Measurements from ENCODE around the gene CT55. TPM values are rescaled to one million over a fixed set of nuclear protein-coding genes. Genes with fewer than 3 reads are reported as not detected.
"Not testable (repeated sequence)": the region's sequence is repeated elsewhere in the genome, so short reads cannot be mapped to it uniquely, and the experiment has no call there.

Gene CT55
- total and polyA plus RNA-seq, 4 donors: not detected

DNA sequence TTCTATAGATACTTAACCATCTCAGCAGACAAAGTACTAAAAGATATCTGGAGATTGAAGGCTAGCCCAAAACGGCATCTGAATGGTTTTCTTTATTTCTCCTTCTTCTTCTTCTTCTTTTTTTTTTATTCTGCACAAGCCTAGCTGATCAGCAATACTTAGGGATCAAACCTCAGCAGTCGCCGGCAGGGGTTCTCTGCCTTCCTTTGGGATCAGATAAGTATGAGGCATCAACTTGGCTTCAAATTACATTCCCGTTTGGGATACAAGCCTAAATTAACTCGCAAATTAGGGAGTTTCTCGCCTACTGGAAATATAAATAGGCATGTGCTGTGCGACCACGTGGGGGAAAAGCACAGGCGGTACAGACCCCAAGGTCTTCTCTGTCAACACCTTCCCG, 730 bp downstream of the CT55 start:
- Histone ChIP-seq H3K27ac (ENCODE audit: low read depth in 1 of 2, low read length in 2 of 2) (no peak overlapping the region), H3K36me3 (ENCODE audit: control insufficient read depth in 1 of 2, insufficient read depth in 2 of 2, low read length in 1 of 2) (no peaks in the 10 kb centered on the region), H3K4me3 (ENCODE audit: low read length in 2 of 2) (no peak overlapping the region), H3K4me1 (ENCODE audit: control insufficient read depth in 1 of 2, insufficient read depth in 2 of 2, low read length in 2 of 2) (no peaks in the 10 kb centered on the region), H3K9me3 (ENCODE audit: control insufficient read depth, low read length) (no peaks in the 10 kb centered on the region), H3K27me3 (ENCODE audit: control insufficient read depth in 1 of 2, insufficient read depth in 2 of 2, low read length in 1 of 2) (no peaks in the 10 kb centered on the region)
- DNase-seq (no peak), ATAC-seq (ENCODE audit: low FRiP score) (no peak)
- 82 to 89% methylated on average over 10 of the region's 10 CpGs for WGBS, 2 donors
- intact Hi-C loops (cut with DNase I): no loop called here

DNA sequence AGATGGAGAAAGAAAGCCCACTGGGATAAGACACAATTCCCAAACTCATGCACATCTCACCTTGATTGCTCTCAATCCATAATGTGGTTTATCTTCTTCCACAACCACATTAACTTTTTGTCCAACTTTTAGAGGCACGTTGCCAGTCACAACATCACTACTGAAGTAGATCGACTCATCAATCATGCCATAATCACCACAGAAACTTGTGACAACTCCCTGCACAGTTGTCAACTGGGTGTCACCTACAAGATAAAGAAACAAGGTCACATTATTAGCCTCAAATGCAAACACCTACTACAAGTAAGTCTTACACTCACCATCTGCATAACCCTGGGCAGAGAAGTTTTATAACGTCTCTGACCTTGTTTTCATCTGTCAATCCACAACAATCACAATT, 1.7 kb downstream of the CT55 start:
- DNase-seq; H3K27ac ChIP-seq (ENCODE audit: low read depth in 1 of 2, low read length in 2 of 2); H3K27me3 ChIP-seq (ENCODE audit: control insufficient read depth in 1 of 2, insufficient read depth in 2 of 2, low read length in 1 of 2); intact Hi-C loops (cut with DNase I); H3K9me3 ChIP-seq (ENCODE audit: control insufficient read depth, low read length); H3K4me3 ChIP-seq (ENCODE audit: low read length in 2 of 2); ATAC-seq (ENCODE audit: low FRiP score); H3K36me3 ChIP-seq (ENCODE audit: control insufficient read depth in 1 of 2, insufficient read depth in 2 of 2, low read length in 1 of 2); H3K4me1 ChIP-seq (ENCODE audit: control insufficient read depth in 1 of 2, insufficient read depth in 2 of 2, low read length in 2 of 2): not testable (repeated sequence)
- 61 to 76% methylated on average over 3 of the region's 3 CpGs for WGBS, 2 donors

DNA sequence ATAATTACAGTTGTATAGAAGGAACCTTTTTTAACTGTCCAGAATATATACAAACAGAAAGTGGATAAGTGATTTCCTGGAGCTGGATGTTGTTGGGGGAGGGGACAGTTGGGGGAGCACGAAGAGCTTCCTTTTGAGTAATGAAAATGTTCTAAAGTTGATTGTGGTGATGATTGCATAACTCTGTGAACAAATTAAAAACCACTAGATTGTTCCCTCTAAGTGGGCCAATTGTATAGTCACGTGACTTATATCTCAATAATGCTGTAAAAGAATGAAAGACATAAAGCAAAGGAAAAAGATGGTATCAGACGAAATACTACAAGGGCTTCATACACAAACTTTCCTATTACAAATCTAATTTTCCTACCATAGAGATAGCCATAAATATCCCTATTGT, 2.7 kb downstream of the CT55 start:
- H3K4me3 ChIP-seq (ENCODE audit: low read length in 2 of 2): no peak overlapping the region
- ATAC-seq (ENCODE audit: low FRiP score): no peak
- H3K4me1 ChIP-seq (ENCODE audit: control insufficient read depth in 1 of 2, insufficient read depth in 2 of 2, low read length in 2 of 2): no peaks in the 10 kb centered on the region
- 46 to 48% methylated on average over 3 of the region's 3 CpGs for WGBS, 2 donors
- no peak for DNase-seq
- H3K27me3 ChIP-seq (ENCODE audit: control insufficient read depth in 1 of 2, insufficient read depth in 2 of 2, low read length in 1 of 2): no peaks in the 10 kb centered on the region
- no peaks in the 10 kb centered on the region for H3K36me3 ChIP-seq (ENCODE audit: control insufficient read depth in 1 of 2, insufficient read depth in 2 of 2, low read length in 1 of 2)
- intact Hi-C loops (cut with DNase I): no loop called here
- H3K9me3 ChIP-seq (ENCODE audit: control insufficient read depth, low read length): no peaks in the 10 kb centered on the region
- H3K27ac ChIP-seq (ENCODE audit: low read depth in 1 of 2, low read length in 2 of 2): no peak overlapping the region

DNA sequence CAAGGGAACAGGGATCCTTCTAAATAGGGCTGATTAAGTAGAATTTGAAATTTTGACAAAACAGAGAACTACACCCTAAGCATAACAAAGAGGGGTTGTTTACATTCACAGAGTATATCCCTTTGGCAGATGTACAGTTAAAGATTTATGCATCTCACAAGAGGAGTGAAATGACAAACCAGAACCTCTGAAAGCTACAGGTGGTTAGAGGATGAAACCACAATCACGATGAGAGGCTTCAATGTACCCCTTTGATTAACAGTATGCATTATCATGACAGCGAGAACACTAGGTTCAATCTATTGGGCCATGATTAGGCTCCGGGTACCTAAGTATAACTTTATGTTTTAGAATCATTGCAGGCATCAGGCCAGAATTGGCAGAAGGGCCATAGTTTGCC, 16.5 kb downstream of the CT55 start:
- ATAC-seq (ENCODE audit: low FRiP score); DNase-seq; H3K36me3 ChIP-seq (ENCODE audit: control insufficient read depth in 1 of 2, insufficient read depth in 2 of 2, low read length in 1 of 2); intact Hi-C loops (cut with DNase I); H3K4me1 ChIP-seq (ENCODE audit: control insufficient read depth in 1 of 2, insufficient read depth in 2 of 2, low read length in 2 of 2); H3K27ac ChIP-seq (ENCODE audit: low read depth in 1 of 2, low read length in 2 of 2); H3K9me3 ChIP-seq (ENCODE audit: control insufficient read depth, low read length); H3K4me3 ChIP-seq (ENCODE audit: low read length in 2 of 2); H3K27me3 ChIP-seq (ENCODE audit: control insufficient read depth in 1 of 2, insufficient read depth in 2 of 2, low read length in 1 of 2): not testable (repeated sequence)
- WGBS, 2 donors: no CpG with 5 or more reads among the region's 3 CpGs

DNA sequence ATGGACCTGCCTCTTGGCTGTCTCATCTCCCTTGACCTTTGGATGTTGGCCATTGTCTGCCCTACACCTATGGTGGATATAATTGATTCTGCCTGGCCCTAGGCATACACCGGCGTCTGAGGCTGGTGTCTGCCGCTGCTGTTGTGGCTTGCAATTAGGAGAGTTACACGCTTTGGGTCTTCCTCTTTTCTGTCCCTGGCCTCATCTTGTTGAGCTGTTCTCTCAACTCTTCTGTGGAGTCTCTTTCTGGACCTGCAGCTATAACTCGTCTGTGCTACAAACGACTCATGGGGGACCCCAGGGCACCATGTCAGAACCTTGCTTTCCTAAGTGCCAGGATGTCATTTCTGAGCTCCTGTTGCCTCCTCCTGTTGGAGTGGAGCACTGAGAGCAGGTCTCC, 45.1 kb downstream of the CT55 start:
- not testable (repeated sequence) for DNase-seq
- no CpG with 5 or more reads among the region's 6 CpGs for WGBS, 2 donors

DNA sequence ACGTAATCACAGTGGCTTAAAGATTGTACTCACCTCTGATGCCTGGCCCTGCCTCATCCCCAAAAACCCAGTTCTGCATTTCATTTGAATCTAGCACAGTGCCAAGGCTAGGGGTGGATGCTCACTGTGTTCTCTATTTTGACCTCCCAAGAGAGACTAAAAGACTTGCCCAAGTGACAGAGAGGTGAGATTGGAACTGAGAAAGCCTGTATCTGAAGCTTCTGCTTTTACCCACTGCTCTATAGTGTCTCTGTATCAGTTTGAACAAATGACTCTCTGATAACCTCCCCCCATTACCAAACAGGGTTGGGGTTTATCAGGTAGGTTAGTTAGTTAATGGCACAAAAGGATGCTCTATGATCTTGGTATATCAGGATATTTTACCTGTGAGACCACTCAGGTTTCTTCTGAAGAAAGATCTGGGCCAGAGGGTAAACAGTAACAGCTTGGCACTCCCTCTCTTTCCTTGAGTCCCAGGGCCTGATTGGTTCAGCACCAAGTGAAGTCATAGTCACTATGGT, 51.1 kb downstream of the CT55 start, which contains the start of gene ETDB:
ETDB (minus strand) TSS at position 471 of the 521 bp plus-strand sequence. CDS start 1,265 bp downstream, outside the sequence.
- H3K36me3 ChIP-seq (ENCODE audit: control insufficient read depth in 1 of 2, insufficient read depth in 2 of 2, low read length in 1 of 2): not testable (repeated sequence)
- no CpG with 5 or more reads among the region's 1 CpG for WGBS, 2 donors

More for the DNA sequence above, 45.1 kb downstream of the CT55 start:
- H3K4me1 ChIP-seq (ENCODE audit: control insufficient read depth in 1 of 2, insufficient read depth in 2 of 2, low read length in 2 of 2); H3K36me3 ChIP-seq (ENCODE audit: control insufficient read depth in 1 of 2, insufficient read depth in 2 of 2, low read length in 1 of 2); ATAC-seq (ENCODE audit: low FRiP score); H3K4me3 ChIP-seq (ENCODE audit: low read length in 2 of 2); intact Hi-C loops (cut with DNase I); H3K9me3 ChIP-seq (ENCODE audit: control insufficient read depth, low read length); H3K27ac ChIP-seq (ENCODE audit: low read depth in 1 of 2, low read length in 2 of 2); H3K27me3 ChIP-seq (ENCODE audit: control insufficient read depth in 1 of 2, insufficient read depth in 2 of 2, low read length in 1 of 2): not testable (repeated sequence)

DNA sequence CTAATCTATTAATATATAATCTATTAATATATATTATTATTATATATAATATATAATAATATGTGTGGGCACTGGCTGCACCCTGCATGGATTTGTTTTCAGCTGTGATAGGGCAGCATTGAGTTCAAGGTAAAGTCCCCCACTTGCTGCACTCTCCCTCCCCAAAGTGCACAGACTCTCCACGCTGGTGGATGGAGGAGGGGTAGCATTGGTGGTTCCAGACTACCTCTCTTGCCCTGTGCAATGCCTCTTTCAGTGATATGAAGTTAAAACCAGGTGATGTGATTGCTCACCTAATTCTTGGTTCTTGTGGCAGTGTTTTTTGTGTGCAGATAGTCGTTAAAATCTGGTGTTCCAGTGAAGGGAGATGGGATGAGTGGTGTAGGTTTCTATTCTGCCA, 55.1 kb downstream of the CT55 start:
- H3K27ac ChIP-seq (ENCODE audit: low read depth in 1 of 2, low read length in 2 of 2); DNase-seq; ATAC-seq (ENCODE audit: low FRiP score); H3K9me3 ChIP-seq (ENCODE audit: control insufficient read depth, low read length); H3K4me1 ChIP-seq (ENCODE audit: control insufficient read depth in 1 of 2, insufficient read depth in 2 of 2, low read length in 2 of 2); intact Hi-C loops (cut with DNase I); H3K4me3 ChIP-seq (ENCODE audit: low read length in 2 of 2); H3K36me3 ChIP-seq (ENCODE audit: control insufficient read depth in 1 of 2, insufficient read depth in 2 of 2, low read length in 1 of 2); H3K27me3 ChIP-seq (ENCODE audit: control insufficient read depth in 1 of 2, insufficient read depth in 2 of 2, low read length in 1 of 2): not testable (repeated sequence)
- no CpG with 5 or more reads among the region's 2 CpGs for WGBS, 2 donors

More for the DNA sequence above, 51.1 kb downstream of the CT55 start, which contains the start of gene ETDB:
- H3K27ac ChIP-seq (ENCODE audit: low read depth in 1 of 2, low read length in 2 of 2); intact Hi-C loops (cut with DNase I); H3K9me3 ChIP-seq (ENCODE audit: control insufficient read depth, low read length); H3K4me1 ChIP-seq (ENCODE audit: control insufficient read depth in 1 of 2, insufficient read depth in 2 of 2, low read length in 2 of 2); H3K4me3 ChIP-seq (ENCODE audit: low read length in 2 of 2); ATAC-seq (ENCODE audit: low FRiP score); DNase-seq; H3K27me3 ChIP-seq (ENCODE audit: control insufficient read depth in 1 of 2, insufficient read depth in 2 of 2, low read length in 1 of 2): not testable (repeated sequence)

DNA sequence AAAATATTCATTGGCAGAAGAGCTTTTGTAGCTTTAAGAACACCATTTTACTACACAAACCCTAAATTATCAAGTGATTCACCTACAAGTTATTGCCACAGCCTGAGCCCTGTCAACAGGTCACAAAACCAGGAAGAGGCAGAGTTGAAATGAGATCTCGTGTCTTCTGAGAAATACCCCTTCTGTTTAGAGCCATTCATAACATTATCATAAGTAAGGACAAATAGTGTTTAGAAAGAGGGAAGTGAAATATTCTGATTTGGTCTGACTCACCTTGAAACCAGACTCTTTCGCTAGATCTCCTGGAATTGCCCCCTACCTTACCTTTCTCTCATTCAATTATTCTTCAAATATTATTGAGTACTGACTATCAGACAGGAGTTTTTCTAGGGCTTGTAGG, 56.8 kb downstream of the CT55 start:
- H3K27me3 ChIP-seq (ENCODE audit: control insufficient read depth in 1 of 2, insufficient read depth in 2 of 2, low read length in 1 of 2): no peaks in the 10 kb centered on the region
- intact Hi-C loops (cut with DNase I): no loop called here
- no peak overlapping the region for H3K27ac ChIP-seq (ENCODE audit: low read depth in 1 of 2, low read length in 2 of 2)
- no peak for DNase-seq
- H3K36me3 ChIP-seq (ENCODE audit: control insufficient read depth in 1 of 2, insufficient read depth in 2 of 2, low read length in 1 of 2): no peaks in the 10 kb centered on the region
- peaks cover 1% of the 10 kb centered on the region for H3K9me3 ChIP-seq (ENCODE audit: control insufficient read depth, low read length)
- H3K4me3 ChIP-seq (ENCODE audit: low read length in 2 of 2): no peak overlapping the region
- no peaks in the 10 kb centered on the region for H3K4me1 ChIP-seq (ENCODE audit: control insufficient read depth in 1 of 2, insufficient read depth in 2 of 2, low read length in 2 of 2)
- WGBS, 2 donors: 64 to 72% methylated on average over 2 of the region's 2 CpGs
- ATAC-seq (ENCODE audit: low FRiP score): no peak

- DNase-seq (no peak), ATAC-seq (ENCODE audit: low FRiP score) (no peak)
- Histone ChIP-seq H3K4me1 (ENCODE audit: control insufficient read depth in 1 of 2, insufficient read depth in 2 of 2, low read length in 2 of 2) (no peaks in the 10 kb centered on the region), H3K36me3 (ENCODE audit: control insufficient read depth in 1 of 2, insufficient read depth in 2 of 2, low read length in 1 of 2) (no peaks in the 10 kb centered on the region), H3K9me3 (ENCODE audit: control insufficient read depth, low read length) (peaks cover 1% of the 10 kb centered on the region), H3K4me3 (ENCODE audit: low read length in 2 of 2) (no peak overlapping the region), H3K27ac (ENCODE audit: low read depth in 1 of 2, low read length in 2 of 2) (no peak overlapping the region), H3K27me3 (ENCODE audit: control insufficient read depth in 1 of 2, insufficient read depth in 2 of 2, low read length in 1 of 2) (no peaks in the 10 kb centered on the region)
- intact Hi-C loops (cut with DNase I): no loop called here
- 83 to 86% methylated on average over 1 of the region's 1 CpG for WGBS, 2 donors
Observed at GRCh38 chrX:135112743-135113142, 58.5 kb downstream of the CT55 start.

Data from aorta (tissue), 5 donors.